Activated CD8-positive, alpha-beta memory T cell treated with anti-CD3 and anti-CD28 coated beads, Interleukin-2, amount 50 U/mL, for 1 hour (primary cell): ENCODE results near the gene STIM1.
"Not testable (repeated sequence)": the region's sequence is repeated elsewhere in the genome, so short reads cannot be mapped to it uniquely, and the experiment has no call there.

Experiments used
- DNase-seq: peaks from one replicate; pipeline ENCODE4 v3.0.0-alpha.2; 2020; ENCODE audit errors: extremely low read depth

The STIM1 gene

GRCh38 chr11:4026389-4026788, 170.9 kb downstream of the STIM1 start:
- DNase-seq, result no peak

DNA sequence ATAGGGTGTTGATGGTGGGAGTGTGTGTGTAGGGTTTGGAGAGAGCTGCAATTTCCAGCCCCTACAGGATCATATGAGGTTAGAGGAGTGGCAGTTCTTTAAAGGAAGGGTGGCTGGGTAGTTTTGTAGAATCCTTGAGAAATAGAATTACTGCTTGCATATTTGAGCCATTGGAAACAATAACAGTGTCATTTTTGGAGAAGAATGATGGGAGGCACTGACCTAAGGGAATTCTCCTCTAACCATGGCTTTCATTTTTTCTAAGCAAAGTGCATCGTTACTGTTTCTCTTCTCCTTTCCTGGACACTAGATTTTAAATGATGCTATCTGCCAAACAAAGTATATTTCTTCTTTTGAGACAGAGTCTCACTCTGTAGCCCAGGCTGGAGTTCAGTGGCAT, 172.3 kb downstream of the STIM1 start:
- no peak for DNase-seq

GRCh38 chr11:4030197-4030596, 174.7 kb downstream of the STIM1 start:
- no peak for DNase-seq

DNA sequence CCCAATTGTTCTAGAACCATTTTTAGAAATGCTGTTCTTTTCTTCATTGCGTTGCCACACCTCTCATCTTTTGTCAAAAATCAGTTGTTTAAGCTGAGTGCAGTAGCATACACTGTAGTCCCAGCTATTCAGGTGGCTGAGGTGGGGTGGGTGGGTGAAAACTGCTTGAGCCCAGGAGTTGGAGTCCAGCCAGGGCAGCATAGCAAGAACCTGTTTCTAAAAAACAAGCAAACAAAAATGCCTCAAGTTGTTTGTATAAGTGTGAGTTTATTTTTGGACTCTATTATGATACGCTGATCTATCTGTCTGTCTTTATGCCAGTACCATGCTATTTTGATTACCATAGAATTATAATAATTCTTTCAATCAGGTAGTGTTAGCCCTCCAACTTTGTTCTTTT, 176.6 kb downstream of the STIM1 start:
- DNase-seq, result no peak

DNA sequence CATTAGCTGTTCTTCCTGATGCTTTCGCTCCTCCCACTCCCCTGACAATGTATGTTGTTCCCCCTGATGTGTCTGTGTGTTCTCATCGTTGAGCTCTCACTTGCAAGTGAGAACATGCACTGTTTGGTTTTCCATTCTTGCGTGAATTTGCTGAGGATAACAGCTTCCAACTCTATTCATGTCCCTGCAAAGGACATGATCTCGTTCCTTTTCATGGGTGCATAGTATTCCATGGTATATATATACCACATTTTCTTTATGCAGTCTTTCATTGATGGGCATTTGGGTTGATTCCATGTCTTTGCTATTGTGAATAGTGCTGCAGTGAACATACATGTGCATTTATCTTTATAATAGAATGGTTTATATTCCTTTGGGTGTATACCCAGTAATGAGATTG, 180.5 kb downstream of the STIM1 start:
- no peak for DNase-seq

DNA sequence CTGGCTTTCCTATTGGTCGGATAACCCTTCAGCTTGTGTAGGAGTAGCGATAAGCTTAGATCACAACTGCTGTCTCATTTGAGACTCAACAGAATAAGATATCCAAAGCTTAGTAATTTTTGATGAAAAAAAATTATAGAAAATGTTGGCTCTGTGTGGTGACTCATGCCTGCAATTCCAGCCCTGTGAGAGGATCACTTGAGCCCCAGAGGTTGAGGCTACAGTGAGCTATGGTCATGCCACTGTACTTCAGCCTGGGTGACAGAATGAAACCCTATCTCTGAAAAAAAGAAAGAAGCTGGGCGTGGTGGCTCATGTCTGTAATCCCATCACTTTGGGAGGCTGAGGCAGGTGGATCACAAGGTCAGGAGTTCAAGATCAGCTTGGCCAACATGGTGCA, 183.5 kb downstream of the STIM1 start:
- no peak for DNase-seq

- DNase-seq, result no peak
Measured at GRCh38 chr11:4040461-4040860, 185.0 kb downstream of the STIM1 start.

DNA sequence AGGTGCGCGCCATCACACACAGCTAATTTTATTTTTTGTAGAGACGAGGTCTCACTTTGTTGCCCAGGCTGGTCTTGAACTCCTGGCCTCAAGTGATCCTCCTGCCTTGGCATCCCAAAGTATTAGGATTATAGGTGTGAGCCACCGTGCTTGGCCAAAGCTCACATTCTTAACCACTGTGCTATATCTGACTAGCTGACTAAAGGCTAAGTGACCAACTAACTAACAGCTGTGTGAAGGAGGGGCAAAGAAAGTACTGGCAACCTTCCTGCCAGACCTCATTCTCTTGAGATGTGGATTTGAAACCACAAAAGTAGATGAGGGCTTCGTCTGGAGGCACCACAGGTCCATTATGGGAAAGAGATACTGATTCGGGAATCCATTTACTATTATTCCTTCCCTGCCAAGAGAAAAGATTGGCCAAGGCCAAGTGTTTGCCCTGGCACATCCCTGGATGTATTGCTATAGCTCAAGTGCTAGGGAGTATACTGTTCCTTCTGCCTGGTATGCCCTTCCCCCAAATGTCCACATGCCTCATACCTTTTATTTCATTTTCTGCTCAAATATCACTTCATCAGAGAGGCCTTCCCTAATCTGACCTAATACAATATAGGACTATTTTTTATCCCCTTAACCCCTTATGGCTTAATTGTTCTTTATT, 186.4 kb downstream of the STIM1 start:
- no peak for DNase-seq

GRCh38 chr11:4044976-4045646, 189.6 kb downstream of the STIM1 start:
- DNase-seq, result no peak

- no peak for DNase-seq
Measured at GRCh38 chr11:4048340-4048739, 192.9 kb downstream of the STIM1 start.

- DNase-seq, result no peak
Measured at GRCh38 chr11:4049006-4049405, 193.5 kb downstream of the STIM1 start.

GRCh38 chr11:4050138-4050537, 194.7 kb downstream of the STIM1 start:
- no peak for DNase-seq

DNA sequence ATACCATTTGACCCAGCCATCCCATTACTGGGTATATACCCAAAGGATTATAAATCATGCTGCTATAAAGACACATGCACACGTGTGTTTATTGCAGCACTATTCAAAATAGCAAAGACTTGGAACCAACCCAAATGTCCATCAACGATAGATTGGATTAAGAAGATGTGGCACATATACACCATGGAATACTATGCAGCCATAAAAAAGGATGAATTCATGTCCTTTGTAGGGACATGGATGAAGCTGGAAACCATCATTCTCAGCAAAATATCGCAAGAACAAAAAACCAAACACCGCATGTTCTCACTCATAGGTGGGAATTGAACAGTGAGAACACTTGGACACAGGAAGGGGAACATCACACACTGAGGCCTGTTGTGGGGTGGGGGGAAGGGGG, 197.7 kb downstream of the STIM1 start:
- DNase-seq, result not testable (repeated sequence)

DNA sequence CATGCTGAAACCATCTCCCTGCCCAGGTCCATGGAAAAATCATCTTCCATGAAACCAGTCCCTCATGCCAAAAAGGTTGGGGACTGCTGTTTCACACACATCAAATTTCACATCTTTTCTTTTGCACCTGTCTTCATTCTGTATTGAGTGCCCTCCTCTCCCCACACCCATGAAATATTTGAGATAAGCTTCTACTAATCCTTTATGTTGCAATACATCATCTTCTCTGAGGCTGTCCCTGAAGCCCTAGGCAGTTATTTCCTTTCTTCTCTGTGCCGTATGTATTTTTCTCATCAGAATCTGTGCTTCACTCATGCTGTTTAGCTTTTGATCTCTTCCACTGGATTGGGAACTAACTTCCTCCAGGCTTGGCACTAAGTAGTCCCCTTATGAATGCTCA, 199.2 kb downstream of the STIM1 start:
- no peak for DNase-seq

- no peak for DNase-seq
Measured at GRCh38 chr11:4059424-4059823, 204.0 kb downstream of the STIM1 start.

DNA sequence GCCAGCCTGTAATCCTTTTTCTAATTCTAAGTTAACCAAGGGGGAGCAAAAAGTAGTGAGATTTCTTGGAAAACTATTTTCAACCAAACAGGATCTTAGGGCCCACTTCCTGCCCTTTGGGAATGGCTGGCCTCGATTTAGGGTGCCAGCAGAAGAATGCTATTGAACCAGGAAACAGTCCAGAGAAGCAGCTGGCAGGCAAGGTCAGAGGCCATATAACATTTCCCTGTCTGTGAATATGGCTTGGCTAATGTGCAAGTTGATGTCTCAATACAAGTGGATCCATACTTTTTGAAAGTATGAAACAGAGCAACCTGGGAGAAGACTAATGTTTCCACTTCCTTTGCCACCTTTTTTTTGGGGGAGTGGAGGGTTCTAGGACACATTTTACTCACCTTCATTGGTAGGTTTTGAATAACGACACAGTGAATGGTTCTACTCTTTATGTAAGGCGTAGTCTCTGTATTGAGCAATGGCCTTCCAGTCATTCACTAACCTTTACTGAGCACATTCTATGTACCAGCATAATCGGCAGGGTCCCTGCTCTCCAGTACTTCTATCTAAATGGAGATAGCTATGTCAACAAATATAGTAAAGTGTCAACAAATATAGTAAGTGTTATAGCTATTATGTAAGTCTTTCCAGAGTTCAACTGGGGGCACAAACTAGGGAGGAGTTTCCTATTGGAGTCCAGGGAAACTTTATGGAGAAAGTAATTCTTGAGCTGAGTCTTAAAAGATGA, 204.9 kb downstream of the STIM1 start:
- DNase-seq, result no peak

GRCh38 chr11:4061700-4062099, 206.2 kb downstream of the STIM1 start:
- DNase-seq, result no peak

DNA sequence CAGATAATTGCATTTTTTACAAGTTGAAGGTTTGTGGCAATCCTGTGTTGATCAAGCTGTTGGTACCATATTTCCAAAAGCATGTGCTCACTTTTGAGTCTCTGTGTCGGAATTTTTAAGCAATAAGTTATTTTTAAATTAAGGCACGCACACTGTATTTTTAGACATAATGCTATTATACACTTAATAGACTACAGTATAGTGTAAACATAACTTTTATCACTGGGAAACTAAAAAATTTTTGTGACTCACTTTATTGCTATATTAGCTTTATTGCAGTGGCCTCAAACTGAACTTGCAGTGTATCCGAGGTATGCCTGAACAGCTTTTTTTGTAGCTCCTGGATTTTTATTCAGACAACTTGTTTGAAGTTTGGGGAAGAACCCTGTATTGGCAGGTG, 207.9 kb downstream of the STIM1 start:
- no peak for DNase-seq

- no peak for DNase-seq
Measured at GRCh38 chr11:4064278-4064955, 209.0 kb downstream of the STIM1 start.

GRCh38 chr11:4065086-4065485, 209.6 kb downstream of the STIM1 start:
- no peak for DNase-seq

DNA sequence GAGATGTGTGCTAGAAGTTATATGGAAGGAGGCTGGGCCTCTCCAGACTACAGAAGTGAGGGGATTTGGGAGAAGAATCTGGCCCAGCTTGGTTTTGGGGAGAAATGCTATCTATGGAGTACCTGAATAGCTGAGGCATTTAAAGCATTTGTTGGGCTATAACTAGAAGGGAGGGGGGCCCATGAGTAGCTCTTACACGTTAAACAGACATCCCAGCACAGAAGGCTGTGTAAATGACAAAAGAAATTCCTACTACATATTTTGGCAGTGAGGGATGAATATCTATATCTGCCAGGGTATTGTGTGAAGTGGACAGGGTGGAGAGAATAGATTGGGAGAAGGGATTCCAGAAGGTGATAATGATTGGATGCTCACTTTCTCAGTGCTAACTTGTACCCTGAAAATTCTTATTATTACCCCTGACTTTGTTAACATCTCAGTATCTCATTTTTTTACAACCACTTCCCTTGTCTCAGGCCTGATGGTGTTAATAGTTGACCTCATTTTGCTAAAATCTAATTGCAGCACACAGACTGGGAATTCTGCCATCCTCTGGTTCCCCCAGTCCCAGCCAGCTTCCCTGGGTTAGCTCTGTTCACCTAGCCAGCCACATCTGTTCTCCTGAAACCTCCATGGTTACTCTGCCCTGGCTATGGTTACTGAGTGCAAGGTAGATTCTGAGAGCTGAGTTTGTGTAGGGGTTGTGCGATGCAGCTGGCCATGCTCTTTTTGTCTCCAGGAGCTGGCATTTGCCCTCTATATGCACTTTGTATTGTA, 210.3 kb downstream of the STIM1 start:
- no peak for DNase-seq

DNA sequence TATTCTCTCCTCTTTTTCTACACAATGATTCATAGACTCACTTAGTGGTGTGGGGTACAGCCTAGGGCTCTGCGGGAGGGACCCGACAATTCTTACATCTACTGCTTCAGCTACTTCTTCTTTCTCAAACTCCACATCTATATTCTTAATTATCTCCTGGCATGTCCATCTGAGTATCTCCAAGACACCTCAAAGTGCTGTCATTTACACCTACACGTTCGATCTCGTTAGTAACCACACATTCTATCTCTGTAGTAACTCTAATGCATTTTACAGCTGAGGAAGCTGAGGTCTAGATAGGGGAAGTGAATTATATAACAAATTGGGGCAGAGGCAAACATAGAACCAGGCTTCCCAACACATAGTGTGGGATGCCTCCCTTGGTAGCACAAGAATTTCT, 211.4 kb downstream of the STIM1 start:
- no peak for DNase-seq
